Renal pelvis (tissue), 4 donors: ENCODE results near the gene HSD17B11. TPM values are rescaled to one million over a fixed set of nuclear protein-coding genes. Genes with fewer than 3 reads are reported as not detected.
A peak's percentile ranks its signal among the peaks of the same experiment; 100 is the strongest.
"Not testable (repeated sequence)": the region's sequence is repeated elsewhere in the genome, so short reads cannot be mapped to it uniquely, and the experiment has no call there.

Source experiments
- DNase-seq: peaks from one replicate; pipeline ENCODE4 v3.0.0-alpha.2; 2013
- polyA plus RNA-seq, 3 donors: library from polyadenylated mRNA; unstranded; fragments of 120-200 nt; gene quantifications; one replicate each; pipeline ENCODE4 v1.2.1, GENCODE V29; 2013; ENCODE audit not compliant: insufficient read length in 3 of 3

HSD17B11 gene
- polyA plus RNA-seq, 3 donors, result 51.1 to 64.5 (median 59.0) TPM

GRCh38 chr4:87410679-87411078 lies 19.7 kb upstream of the HSD17B11 start:
- DNase-seq, result no peak

DNA sequence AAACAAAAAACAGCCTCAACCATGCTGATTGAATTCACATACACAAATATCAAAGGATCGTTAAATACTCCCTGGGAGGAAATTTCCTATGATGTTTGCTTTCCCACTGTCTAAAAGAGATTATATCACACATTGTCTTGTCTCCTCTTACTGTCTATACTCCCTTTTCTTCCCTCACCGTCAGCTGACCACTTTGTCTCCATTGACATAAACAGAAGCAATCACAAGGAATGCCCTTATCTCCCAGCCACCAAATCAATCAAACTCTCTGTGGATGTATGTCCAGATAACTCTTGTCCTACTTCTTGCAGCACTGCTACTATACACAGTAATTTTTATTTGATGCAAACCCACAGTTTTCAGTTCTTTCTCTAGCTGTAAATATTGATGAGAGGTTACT lies 19.2 kb upstream of the HSD17B11 start:
- DNase-seq, result no peak

- DNase-seq, result no peak
Observed at GRCh38 chr4:87409420-87409939, 18.5 kb upstream of the HSD17B11 start.

- DNase-seq, result not testable (repeated sequence)
Observed at GRCh38 chr4:87406902-87407301, 15.9 kb upstream of the HSD17B11 start.

GRCh38 chr4:87406462-87406861 lies 15.5 kb upstream of the HSD17B11 start:
- no peak for DNase-seq

- no peak for DNase-seq
Observed at GRCh38 chr4:87405211-87405820, 14.3 kb upstream of the HSD17B11 start.

- not testable (repeated sequence) for DNase-seq
Observed at GRCh38 chr4:87403732-87404131, 12.7 kb upstream of the HSD17B11 start.

- no peak for DNase-seq
Observed at GRCh38 chr4:87399954-87400353, 9.0 kb upstream of the HSD17B11 start.

DNA sequence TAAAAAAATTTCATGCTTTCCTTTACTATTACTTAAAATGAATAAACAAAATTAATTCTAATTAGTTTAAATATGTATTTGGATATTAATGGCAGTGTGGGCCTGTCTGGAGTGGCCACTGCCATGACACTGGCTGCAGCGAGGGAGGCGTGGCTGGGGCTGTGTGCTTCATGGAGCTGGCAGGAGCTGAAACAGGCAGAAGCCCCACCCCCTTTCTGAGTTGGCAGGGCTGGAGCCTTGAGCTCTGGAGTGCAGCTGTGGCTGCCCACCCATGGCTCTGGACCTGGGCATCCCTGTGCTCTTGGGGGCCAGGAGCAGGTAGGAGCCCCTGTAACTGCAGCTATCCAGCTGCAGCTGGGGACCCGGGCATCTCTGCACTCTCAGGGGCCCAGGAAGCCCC lies 8.2 kb upstream of the HSD17B11 start:
- no peak for DNase-seq

GRCh38 chr4:87395851-87396250 lies 4.9 kb upstream of the HSD17B11 start:
- DNase-seq, result not testable (repeated sequence)

- DNase-seq, result not testable (repeated sequence)
Observed at GRCh38 chr4:87395073-87395472, 4.1 kb upstream of the HSD17B11 start.

- DNase-seq, result no peak
Observed at GRCh38 chr4:87392183-87392582, 1.2 kb upstream of the HSD17B11 start.

GRCh38 chr4:87391576-87392054 lies 627 bp upstream of the HSD17B11 start:
- DNase-seq, result no peak

GRCh38 chr4:87390551-87390890 lies 467 bp downstream of the HSD17B11 start:
- no peak for DNase-seq

GRCh38 chr4:87390055-87390454 lies 933 bp downstream of the HSD17B11 start:
- not testable (repeated sequence) for DNase-seq

GRCh38 chr4:87388901-87389300 lies 2.1 kb downstream of the HSD17B11 start:
- DNase-seq, result no peak

- DNase-seq, result no peak
Observed at GRCh38 chr4:87387237-87387636, 3.8 kb downstream of the HSD17B11 start.

DNA sequence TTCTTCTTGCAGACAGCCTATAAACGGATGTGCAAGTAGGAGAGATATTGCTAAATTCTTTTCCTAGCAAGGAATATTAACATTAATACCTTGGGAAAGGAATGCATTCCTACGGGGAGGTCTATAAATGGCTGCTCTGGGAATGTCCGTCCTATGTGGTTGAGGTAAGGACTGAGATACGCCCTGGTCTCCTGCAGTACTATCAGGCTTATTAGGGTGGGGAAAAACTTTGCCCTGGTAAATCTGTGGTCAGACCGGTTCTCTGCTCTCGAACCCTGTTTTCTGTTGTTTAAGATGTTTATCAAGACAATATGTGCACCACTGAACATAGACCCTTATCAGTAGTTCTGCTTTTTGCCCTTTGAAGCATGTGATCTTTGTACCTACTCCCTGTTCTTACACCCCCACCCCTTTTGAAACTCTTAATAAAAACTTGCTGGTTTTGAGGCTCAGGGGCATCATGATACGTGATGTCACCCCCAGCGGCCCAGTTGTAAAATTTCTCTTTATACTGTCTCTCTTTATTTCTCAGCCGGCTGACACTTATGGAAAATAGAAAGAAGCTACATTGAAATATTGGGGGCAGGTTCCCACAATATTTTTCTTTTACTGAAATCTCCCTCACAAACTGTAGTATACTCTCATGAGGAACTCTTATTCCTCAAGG lies 6.4 kb downstream of the HSD17B11 start:
- not testable (repeated sequence) for DNase-seq

DNA sequence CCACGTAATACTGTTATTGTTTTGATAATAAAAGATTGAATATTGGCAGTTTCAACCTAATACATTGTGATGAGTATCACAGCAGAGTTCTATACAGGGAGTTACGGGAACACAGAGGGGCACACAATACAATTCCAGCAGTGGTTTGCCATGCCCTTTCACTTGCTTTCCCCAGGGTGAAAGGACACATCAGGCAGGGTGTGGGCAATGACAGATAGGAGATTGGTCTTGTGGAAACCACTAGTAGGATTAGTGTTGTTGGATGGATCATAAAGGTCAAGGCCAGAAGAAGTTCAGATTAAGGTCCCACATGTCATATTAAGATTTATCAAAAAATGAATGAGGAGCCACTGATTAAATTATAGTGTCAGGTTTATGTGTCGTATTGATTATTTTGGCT lies 8.1 kb downstream of the HSD17B11 start:
- no peak for DNase-seq

GRCh38 chr4:87382116-87382515 lies 8.9 kb downstream of the HSD17B11 start:
- DNase-seq, result no peak

DNA sequence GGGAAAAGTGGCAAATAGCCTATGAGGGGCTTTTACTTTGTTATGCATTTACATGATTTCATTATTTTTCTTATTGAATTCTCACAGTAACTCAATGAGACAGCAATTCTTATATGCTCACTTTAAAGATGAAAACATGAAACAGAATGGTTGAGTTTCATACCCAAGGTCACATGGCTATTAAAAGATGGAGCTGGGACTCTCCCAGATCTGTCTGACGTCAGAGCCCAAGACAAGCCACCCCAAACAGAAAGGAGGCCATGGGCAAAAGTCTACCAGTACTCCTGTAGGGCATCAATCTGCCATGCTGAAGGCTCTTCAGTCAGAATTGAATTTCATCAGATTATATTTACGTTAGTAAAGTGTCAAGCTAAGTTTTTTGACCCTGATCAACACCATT lies 13.2 kb downstream of the HSD17B11 start:
- no peak for DNase-seq

- peak; percentile 28 for DNase-seq
Observed at GRCh38 chr4:87375719-87376291, 15.2 kb downstream of the HSD17B11 start.

DNA sequence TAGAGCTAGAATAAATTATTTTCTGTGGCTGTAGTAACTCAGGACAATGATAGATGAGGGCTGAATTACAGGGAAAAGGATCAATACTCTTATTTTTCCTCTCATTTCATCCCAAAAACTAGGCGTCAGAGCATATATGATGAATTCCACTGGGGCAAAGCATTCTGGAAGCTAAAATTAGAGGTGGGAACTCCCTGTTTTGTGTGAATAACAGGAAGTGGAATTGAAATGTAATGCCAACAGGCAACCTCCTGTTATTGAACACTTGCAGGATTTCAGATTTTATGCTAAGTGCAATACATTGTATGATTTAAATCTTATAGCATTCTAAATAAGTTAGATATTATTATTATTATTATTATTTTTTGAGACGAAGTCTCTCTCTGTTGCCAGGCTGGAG lies 20.9 kb downstream of the HSD17B11 start:
- no peak for DNase-seq
